ENCODE data around the gene ZCCHC3. TPM values are rescaled to one million over a fixed set of nuclear protein-coding genes. Genes with fewer than 3 reads are reported as not detected.

The ZCCHC3 gene
- total RNA-seq, 4 donors from 2014 or later, result 7.3 to 10.8 (median 9.2) TPM

GRCh38 chr20:305745-306144 is 8.4 kb downstream of the ZCCHC3 start:
- 69 to 73% methylated on average over 11 of the region's 11 CpGs for WGBS, 2 donors
- H3K4me3 ChIP-seq (ENCODE audit: low read depth, poor library complexity, severe bottlenecking), result no peak overlapping the region
- DNase-seq (ENCODE audit: low spot score in 2 of 2), result no peak
- no peak for TF ChIP-seq POLR2A (IDR thresholded peaks at IDR 0.05)
- TF ChIP-seq, protein P1, sequence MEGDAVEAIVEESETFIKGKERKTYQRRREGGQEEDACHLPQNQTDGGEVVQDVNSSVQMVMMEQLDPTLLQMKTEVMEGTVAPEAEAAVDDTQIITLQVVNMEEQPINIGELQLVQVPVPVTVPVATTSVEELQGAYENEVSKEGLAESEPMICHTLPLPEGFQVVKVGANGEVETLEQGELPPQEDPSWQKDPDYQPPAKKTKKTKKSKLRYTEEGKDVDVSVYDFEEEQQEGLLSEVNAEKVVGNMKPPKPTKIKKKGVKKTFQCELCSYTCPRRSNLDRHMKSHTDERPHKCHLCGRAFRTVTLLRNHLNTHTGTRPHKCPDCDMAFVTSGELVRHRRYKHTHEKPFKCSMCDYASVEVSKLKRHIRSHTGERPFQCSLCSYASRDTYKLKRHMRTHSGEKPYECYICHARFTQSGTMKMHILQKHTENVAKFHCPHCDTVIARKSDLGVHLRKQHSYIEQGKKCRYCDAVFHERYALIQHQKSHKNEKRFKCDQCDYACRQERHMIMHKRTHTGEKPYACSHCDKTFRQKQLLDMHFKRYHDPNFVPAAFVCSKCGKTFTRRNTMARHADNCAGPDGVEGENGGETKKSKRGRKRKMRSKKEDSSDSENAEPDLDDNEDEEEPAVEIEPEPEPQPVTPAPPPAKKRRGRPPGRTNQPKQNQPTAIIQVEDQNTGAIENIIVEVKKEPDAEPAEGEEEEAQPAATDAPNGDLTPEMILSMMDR (IDR thresholded peaks at IDR 0.05), result no peak
- intact Hi-C loops (cut with DNase I; ENCODE audit: low total_unique reads), result no loop called here

GRCh38 chr20:308427-309038 is 11.2 kb downstream of the ZCCHC3 start:
- WGBS, 2 donors, result 46 to 58% methylated on average over 6 of the region's 7 CpGs
- no peak overlapping the region for H3K4me3 ChIP-seq (ENCODE audit: low read depth, poor library complexity, severe bottlenecking)
- TF ChIP-seq, protein P1 (IDR thresholded peaks at IDR 0.05), result no peak
- no peak for TF ChIP-seq POLR2A (IDR thresholded peaks at IDR 0.05)
- no peak for DNase-seq (ENCODE audit: low spot score in 2 of 2)
- intact Hi-C loops (cut with DNase I; ENCODE audit: low total_unique reads), result no loop called here

DNA sequence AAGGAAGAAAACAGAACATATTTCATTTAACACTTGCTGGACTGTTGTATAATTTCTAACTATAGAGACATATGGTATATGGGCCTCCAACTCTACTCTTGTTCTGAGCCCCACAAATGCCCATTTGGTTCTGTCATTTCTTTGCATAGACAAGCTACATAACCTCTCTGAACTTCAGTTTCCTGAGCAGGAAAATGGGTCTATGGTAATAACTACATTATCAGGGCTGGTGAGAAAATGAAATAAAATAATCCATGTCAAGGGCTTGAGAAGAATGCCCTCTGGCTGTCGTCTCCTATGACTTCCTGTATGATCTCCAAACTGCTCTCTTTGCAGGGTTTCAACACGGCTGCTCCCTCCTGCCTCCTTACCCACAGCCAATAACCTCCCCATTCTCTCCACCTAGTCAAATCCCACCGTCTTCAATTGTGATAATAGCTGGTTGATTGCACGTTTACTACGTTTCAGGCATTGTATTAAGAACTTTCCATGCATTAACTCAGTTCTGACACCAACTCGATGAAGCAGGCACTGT is 12.0 kb downstream of the ZCCHC3 start:
- intact Hi-C loops (cut with DNase I; ENCODE audit: low total_unique reads), result no loop called here
- TF ChIP-seq, protein P1 (IDR thresholded peaks at IDR 0.05), result no peak
- DNase-seq (ENCODE audit: low spot score in 2 of 2), result no peak
- 7 to 9% methylated on average over 6 of the region's 6 CpGs for WGBS, 2 donors
- H3K4me3 ChIP-seq (ENCODE audit: low read depth, poor library complexity, severe bottlenecking), result no peak overlapping the region

GRCh38 chr20:309841-310644 is 12.7 kb downstream of the ZCCHC3 start:
- WGBS, 2 donors, result 4 to 6% methylated on average over 27 to 31 of the region's 31 CpGs
- intact Hi-C loops (cut with DNase I; ENCODE audit: low total_unique reads), result no loop called here
- no peak for TF ChIP-seq POLR2A (IDR thresholded peaks at IDR 0.05)
- TF ChIP-seq, protein P1 (IDR thresholded peaks at IDR 0.05), result no peak
- H3K4me3 ChIP-seq (ENCODE audit: low read depth, poor library complexity, severe bottlenecking), result no peak overlapping the region
- DNase-seq (ENCODE audit: low spot score in 2 of 2), result peak; percentile 96 to 99

DNA sequence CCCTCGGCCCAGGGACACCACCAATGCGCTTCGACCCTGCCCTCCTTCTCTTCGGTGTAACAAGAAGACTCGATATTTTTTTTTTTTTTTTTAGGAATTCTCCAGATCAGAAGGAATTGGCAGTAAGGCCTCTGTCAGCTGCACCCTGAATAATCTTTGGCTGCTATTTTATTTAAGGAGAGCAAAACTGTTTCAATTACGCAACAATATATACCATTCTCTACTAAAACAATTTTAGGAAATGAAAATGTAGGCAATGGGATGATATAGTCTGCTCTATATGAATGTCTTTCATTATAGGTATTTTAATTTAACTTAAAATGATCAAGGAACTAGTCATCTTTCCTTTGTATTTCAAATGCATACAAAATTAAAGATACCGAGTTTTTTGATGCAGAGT is 13.3 kb downstream of the ZCCHC3 start:
- H3K4me3 ChIP-seq (ENCODE audit: low read depth, poor library complexity, severe bottlenecking), result no peak overlapping the region
- TF ChIP-seq, protein P1 (IDR thresholded peaks at IDR 0.05), result no peak
- TF ChIP-seq POLR2A (IDR thresholded peaks at IDR 0.05), result no peak
- 8% methylated on average over 7 of the region's 7 CpGs for WGBS, 2 donors
- intact Hi-C loops (cut with DNase I; ENCODE audit: low total_unique reads), result no loop called here
- no peak for DNase-seq (ENCODE audit: low spot score in 2 of 2)
